ENCODE data around the gene FKBP4. TPM values are rescaled to one million over a fixed set of nuclear protein-coding genes. Genes with fewer than 3 reads are reported as not detected.

FKBP4 gene
- total RNA-seq, 1 donor from 2014 or later: 62.2 TPM

- H3K4me1 ChIP-seq: no peaks in the 10 kb centered on the region
- no peak overlapping the region for H3K4me3 ChIP-seq
- no peak overlapping the region for H3K27ac ChIP-seq
- no peaks in the 10 kb centered on the region for H3K9me3 ChIP-seq
- intact Hi-C loops (cut with DNase I): no loop called here
- DNase-seq (no peak), ATAC-seq (no peak)
- no peak for TF ChIP-seq CTCF (IDR thresholded peaks at IDR 0.05)
- no peaks in the 10 kb centered on the region for H3K27me3 ChIP-seq (ENCODE audit: low read depth)
- H3K36me3 ChIP-seq: no peaks in the 10 kb centered on the region
Measured at GRCh38 chr12:2759733-2760132, 35.0 kb upstream of the FKBP4 start.

DNA sequence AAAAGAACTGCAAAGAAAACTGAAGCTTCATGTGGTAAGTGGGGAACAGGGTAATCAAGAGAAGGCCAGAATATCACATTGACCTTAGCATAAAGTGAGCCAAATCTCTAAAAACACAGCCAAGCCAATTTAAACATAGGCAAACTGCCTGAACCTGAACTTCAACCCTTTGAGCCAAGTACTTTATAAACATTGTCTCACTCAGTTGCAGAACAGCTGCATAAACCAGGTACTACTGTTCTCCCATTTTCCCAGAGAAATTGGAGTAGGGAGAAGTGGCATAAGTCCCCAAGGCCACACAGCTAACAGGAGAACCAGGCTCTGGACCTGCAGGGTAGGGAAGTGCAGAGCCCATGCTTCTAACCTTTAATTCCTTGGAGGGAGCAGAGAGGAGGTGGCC, 30.4 kb upstream of the FKBP4 start:
- Histone ChIP-seq H3K27me3 (ENCODE audit: low read depth) (no peaks in the 10 kb centered on the region), H3K27ac (no peak overlapping the region), H3K9me3 (no peaks in the 10 kb centered on the region), H3K4me3 (no peak overlapping the region), H3K36me3 (no peaks in the 10 kb centered on the region), H3K4me1 (no peaks in the 10 kb centered on the region)
- DNase-seq (no peak), ATAC-seq (no peak)
- no peak for TF ChIP-seq CTCF (IDR thresholded peaks at IDR 0.05)
- intact Hi-C loops (cut with DNase I): no loop called here

DNA sequence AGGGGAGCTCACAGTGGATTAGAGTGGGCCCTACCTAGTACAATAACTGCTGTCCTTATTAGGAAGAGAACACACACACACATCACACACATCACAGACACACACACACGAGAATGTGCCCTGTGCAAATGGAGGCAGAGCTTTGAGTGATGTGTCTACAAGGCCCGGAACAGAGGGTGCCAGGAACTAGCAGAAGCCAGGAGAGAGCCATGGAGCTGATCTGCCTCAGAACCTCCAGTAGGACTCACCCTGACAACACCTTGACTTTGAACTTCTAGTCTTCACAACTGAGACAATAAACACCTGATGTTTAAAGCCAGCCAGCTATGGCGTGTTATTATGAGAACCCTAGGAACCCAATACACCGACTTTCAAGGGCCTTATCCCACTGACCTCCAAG, 29.7 kb upstream of the FKBP4 start:
- Histone ChIP-seq H3K27ac (no peak overlapping the region), H3K36me3 (no peaks in the 10 kb centered on the region), H3K4me3 (no peak overlapping the region), H3K4me1 (no peaks in the 10 kb centered on the region), H3K9me3 (no peaks in the 10 kb centered on the region), H3K27me3 (ENCODE audit: low read depth) (no peaks in the 10 kb centered on the region)
- intact Hi-C loops (cut with DNase I): no loop called here
- no peak for DNase-seq
- TF ChIP-seq CTCF (IDR thresholded peaks at IDR 0.05): no peak
- no peak for ATAC-seq

DNA sequence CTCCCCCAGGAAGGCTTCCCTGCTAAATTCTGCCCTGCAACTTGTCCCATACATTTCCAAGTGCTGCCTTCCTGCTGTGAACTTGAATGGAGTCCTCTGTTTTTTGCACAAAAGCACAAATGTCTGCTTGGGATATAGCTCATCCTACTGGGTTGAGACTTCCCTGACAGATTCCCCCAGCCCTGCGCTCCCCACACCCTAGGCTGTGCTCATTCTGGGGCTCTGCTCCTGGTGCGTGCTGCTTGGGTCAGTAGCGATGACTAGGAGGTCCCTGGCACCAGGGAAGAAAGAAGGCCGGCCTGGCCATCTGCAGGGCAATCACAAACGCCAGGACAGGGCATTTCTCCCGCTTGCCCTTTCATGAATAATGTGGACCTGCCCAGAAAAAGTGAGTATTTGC, 29.2 kb upstream of the FKBP4 start:
- DNase-seq (no peak), ATAC-seq (no peak)
- Histone ChIP-seq H3K36me3 (no peaks in the 10 kb centered on the region), H3K27me3 (ENCODE audit: low read depth) (no peaks in the 10 kb centered on the region), H3K4me3 (no peak overlapping the region), H3K4me1 (no peaks in the 10 kb centered on the region), H3K27ac (no peak overlapping the region), H3K9me3 (no peaks in the 10 kb centered on the region)
- intact Hi-C loops (cut with DNase I): no loop called here
- TF ChIP-seq CTCF (IDR thresholded peaks at IDR 0.05): no peak

- H3K9me3 ChIP-seq: no peaks in the 10 kb centered on the region
- H3K36me3 ChIP-seq: no peaks in the 10 kb centered on the region
- ATAC-seq (peak; percentile 43 to 61), DNase-seq (no peak)
- no peak overlapping the region for H3K27ac ChIP-seq
- no peaks in the 10 kb centered on the region for H3K4me1 ChIP-seq
- no peak for TF ChIP-seq CTCF (IDR thresholded peaks at IDR 0.05)
- H3K4me3 ChIP-seq: no peak overlapping the region
- no peaks in the 10 kb centered on the region for H3K27me3 ChIP-seq (ENCODE audit: low read depth)
- intact Hi-C loops (cut with DNase I): no loop called here
Measured at GRCh38 chr12:2768224-2768961, 26.4 kb upstream of the FKBP4 start.

Measured in lower lobe of right lung (tissue), 2 donors.